ENCODE results near the gene AGMO.

- TF ChIP-seq CTCF (IDR thresholded peaks at IDR 0.05 in 2 of 3, conservative IDR thresholded peaks at IDR 0.05 in 1 of 3; ENCODE audit: borderline replicate concordance in 1 of 3, insufficient read depth in 1 of 3, low read depth in 2 of 3, low read length in 2 of 3), result no peak
- no peak for TF ChIP-seq ZNF274 (IDR thresholded peaks at IDR 0.05; ENCODE audit: low read depth, low read length)
- TF ChIP-seq RAD21 (IDR thresholded peaks at IDR 0.05; ENCODE audit: low read depth), result no peak
Measured at GRCh38 chr7:15367897-15368296, 193.9 kb downstream of the AGMO start.
